Hepatic stellate cell (primary cell): ENCODE results near the gene BICC1.

Experiments
- DNase-seq: peaks from one replicate; pipeline ENCODE4 v3.0.0; 2011; ENCODE audit warnings: low spot score

BICC1 gene

GRCh38 chr10:58647376-58648112, 134.9 kb downstream of the BICC1 start:
- DNase-seq, result no peak

DNA sequence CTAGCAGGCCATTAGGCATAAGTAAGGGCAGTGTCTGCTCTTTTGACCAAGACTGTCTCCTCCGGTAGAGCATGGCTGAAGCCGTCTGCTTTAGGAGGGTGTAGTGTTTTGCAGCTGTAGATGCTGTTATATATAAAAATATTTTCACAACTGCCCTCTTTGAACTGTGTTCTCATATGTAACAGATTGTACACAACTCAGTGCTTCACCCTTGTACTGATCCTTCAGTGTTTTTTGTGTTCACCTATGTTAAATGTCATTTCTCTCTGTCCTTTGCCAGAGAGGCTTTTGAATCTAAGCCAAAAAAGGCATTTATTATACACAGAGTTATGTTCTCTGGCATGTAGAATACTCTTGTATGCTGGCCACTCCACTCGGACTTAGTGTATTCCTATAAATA, 135.5 kb downstream of the BICC1 start:
- no peak for DNase-seq

GRCh38 chr10:58651040-58651439, 138.4 kb downstream of the BICC1 start:
- no peak for DNase-seq

DNA sequence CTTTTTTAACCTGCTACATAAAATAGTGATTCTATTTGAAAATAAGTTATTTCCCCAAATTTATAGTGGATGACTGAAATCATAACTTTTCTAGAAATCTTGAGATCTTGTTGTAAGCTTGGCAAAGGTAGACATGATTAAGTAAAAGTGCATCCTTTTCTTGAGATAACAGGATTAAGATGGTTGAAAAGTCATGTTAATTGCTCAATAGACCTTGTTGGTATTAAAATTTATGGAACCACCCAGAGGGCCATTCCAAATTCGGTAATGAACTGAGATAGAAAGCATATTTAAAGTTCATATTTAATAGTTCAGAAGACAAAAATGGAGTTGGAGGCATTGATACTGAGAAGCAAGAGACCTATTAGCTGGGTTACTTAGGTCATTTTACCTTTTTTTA, 139.1 kb downstream of the BICC1 start:
- no peak for DNase-seq

GRCh38 chr10:58653139-58653538, 140.5 kb downstream of the BICC1 start:
- peak; percentile 24 for DNase-seq

- no peak for DNase-seq
Observed at GRCh38 chr10:58660575-58661255, 148.0 kb downstream of the BICC1 start.

- no peak for DNase-seq
Observed at GRCh38 chr10:58661336-58661735, 148.7 kb downstream of the BICC1 start.

DNA sequence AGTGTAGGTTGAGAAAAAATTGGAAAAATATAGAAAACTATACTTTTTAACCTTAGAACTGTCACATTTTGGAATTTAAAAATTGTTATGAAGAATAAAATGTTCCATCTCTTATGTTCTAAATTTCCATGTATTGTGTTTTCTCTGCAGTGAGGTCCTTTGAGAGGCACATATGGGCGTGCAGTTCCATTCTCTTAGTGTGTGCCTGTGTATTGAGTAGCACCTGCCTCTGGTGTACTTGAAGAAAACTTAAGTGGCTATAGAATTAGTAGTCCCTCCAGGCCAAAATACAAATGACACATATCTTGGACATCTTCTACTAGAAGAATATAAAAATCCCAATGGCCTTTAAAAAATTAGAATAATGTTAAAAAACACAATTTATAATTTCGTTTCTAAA, 149.2 kb downstream of the BICC1 start:
- DNase-seq, result no peak

DNA sequence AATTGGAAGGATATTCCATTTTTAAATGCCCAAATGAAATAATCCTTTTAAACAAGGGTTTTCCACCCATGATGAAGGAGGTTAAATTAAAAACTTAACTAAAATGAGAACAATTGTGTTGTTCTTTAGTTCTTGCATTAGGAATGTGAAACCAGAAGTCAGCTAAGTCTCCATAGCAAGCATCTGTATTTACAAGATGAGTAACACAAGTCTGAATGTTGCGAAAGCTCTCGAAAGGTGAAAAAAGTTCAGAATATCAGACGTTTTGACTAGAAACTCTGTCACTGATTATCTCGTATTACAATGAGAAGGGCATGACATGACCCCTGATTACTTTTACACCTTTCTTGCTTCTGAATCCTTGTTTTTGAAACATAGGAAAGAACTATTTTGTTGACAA, 149.6 kb downstream of the BICC1 start:
- DNase-seq, result peak; percentile 38

DNA sequence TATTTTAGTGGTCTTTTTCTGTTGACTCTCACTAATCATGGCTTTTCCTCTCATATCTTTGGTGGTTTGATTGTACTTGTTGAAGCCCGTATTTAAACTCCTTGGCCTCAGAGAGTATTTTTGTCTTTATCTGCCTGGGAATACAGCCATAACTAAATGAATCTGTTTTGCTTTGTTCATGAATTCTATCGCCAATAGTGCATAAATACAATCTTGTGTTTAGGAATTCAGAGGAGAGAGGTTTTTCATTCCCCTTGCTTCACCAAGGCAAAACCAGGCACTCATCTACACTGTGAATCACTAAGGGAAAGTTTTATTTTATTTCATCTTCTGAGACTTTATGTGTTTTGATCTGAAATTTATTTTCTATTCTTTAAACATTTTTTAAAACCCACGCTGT, 152.7 kb downstream of the BICC1 start:
- DNase-seq, result no peak

GRCh38 chr10:58666024-58666423, 153.4 kb downstream of the BICC1 start:
- DNase-seq, result no peak

DNA sequence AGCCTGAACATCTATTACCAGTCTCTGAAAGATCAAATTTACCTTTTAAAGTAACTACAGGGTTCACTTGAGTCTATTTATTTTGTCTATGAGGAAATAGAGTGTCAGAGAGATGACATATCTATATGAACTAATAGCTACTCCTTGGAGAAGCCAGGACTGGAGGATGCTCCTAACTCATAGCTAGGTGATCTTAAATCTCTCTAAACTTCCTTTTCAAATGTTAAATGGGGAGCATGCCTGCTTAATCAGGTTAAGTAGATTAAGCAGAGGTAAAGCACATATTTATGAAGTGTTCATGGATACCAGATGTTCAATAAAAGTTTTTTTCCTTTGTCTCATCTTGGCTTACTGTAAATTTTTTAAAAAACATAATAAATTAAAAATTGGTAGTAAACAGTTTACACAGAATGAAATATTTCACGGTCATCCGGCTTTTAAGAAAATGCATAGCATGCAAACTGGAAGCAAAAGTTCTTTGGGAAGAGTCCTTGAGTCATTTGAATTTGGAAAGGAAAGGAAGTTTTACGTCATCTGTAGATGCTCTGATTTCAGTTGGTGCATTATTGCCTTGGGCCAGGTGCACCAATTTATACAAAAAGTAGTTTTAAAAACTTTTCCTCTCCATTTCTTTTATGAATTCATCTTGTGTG, 155.1 kb downstream of the BICC1 start:
- no peak for DNase-seq

DNA sequence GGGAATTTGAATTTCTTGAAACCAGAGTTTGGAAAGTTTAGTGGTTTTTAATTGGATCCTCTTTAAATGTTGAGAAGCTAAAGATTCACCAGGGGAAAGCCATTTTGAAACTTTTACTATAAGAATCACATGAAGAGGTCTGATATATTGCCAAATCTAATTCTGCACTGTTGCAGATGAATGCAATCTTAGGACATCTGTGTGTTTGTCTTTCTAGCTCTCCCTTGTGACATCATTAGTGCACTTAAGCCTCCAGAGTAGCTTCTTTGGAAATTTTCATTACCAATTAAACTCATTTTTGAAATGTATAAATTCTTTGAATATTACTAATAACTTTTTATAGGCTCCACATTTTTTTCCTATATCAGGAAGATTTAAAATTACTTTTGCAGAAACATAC, 160.2 kb downstream of the BICC1 start:
- no peak for DNase-seq

GRCh38 chr10:58674251-58674650, 161.6 kb downstream of the BICC1 start:
- no peak for DNase-seq

DNA sequence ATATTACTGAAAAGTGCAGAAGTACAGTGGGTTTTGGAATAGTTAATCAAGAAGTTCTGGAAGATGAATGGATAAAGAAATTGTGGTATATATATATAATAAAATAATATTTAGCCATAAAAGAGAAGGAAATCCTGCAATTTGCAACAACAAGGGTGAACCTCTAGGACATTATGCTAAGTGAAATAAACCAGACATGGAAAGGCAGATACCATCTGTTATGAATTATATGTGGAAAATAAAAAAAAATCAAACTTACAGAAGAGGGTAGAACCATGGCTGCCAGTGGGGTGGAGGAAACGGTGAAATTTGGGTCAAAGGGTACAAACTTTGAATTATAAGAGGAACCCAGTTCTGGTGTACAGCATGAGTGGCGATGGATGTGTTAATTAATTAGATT, 162.6 kb downstream of the BICC1 start:
- DNase-seq, result no peak

DNA sequence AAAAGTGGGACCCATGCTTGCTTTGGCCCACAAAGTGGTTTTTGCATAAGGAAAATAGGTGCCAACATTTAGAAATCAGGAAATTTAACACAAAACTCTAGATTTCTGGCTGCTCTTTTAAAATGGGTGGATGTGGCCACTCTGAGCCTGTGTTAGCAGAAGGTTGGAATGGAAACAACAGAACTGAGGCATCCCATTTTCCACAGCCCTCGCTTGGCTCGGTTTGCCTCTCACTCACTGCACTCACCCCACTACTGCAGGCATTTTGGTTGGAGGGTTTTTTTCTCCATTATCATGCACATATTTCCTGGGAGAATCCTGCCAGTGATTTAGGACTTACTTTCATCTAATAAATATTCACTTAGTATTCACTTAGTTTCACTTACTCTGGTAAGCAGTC, 178.9 kb downstream of the BICC1 start:
- DNase-seq, result no peak

DNA sequence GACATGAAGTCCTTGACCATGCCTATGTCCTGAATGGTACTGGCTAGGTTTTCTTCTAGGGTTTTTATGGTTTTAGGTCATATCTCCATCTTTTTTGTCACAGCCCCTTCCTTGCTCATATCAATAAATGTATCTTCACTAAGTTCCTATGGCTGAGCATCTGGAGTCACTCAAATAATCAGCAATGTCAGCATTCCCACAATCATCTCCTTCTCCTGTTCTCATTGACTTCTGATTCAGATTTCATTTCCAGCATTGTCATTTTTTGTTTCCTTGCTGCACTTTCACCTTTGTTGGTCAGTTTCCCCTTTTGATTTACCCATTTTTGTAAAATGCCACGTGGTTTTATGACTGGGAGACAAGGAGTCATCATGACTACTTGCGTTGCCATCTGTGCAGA, 181.2 kb downstream of the BICC1 start:
- no peak for DNase-seq

- DNase-seq, result no peak
Observed at GRCh38 chr10:58695022-58695421, 182.3 kb downstream of the BICC1 start.

- no peak for DNase-seq
Observed at GRCh38 chr10:58696736-58697135, 184.1 kb downstream of the BICC1 start.

- DNase-seq, result no peak
Observed at GRCh38 chr10:58697691-58698090, 185.0 kb downstream of the BICC1 start.

DNA sequence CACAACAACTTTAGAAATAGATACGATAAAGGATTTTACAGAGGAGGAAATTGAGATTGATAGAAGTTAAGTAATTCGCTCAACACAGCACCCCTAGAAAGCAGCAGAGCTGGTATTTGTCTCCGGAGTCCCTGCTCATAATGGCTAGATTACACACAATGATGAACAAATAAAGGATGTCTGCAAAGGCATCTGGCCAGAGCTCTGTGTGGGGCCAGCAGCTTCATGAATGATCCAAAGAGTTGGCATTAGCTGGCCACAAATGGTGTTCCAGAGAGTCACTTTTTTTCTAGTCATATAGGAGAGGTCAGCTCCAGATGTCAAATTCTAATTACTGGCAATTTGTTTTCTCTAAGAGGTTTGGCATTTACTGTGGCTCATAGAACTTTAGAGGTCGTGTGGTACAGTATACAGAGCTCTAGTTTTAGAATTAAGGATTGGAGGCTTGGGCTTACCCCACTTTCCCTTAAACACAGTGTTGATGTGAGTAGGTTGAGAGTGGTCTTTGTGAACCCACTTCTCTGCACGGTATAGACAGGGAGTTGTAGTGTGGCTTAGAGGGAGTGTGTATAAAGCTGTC, 186.2 kb downstream of the BICC1 start:
- no peak for DNase-seq

- no peak for DNase-seq
Observed at GRCh38 chr10:58700591-58700990, 187.9 kb downstream of the BICC1 start.
